ENCODE measurements around the gene CYP3A7.
"Not testable (repeated sequence)": the region's sequence is repeated elsewhere in the genome, so short reads cannot be mapped to it uniquely, and the experiment has no call there.

CYP3A7 gene

GRCh38 chr7:99734987-99735386, at the start of gene CYP3A7:
Gene CYP3A7 (minus strand): TSS chr7:99735196. CDS start chr7:99735093, 103 bp downstream.
- DNase-seq, result no peak

GRCh38 chr7:99784007-99784406, 49.0 kb upstream of the CYP3A7 start, which contains the start of gene CYP3A4:
Gene CYP3A4 (minus strand): TSS chr7:99784184. CDS start chr7:99784081, 103 bp downstream.
- DNase-seq, result no peak

- DNase-seq, result no peak
These were observed 47.3 kb upstream of the CYP3A7 start for GRCh38 chr7:99782012-99782953.

- no peak for DNase-seq
These were observed 45.6 kb upstream of the CYP3A7 start for GRCh38 chr7:99780588-99780987.

- no peak for DNase-seq
These were observed 45.0 kb upstream of the CYP3A7 start for GRCh38 chr7:99779949-99780348.

- no peak for DNase-seq
These were observed 43.9 kb upstream of the CYP3A7 start for GRCh38 chr7:99778880-99779279.

GRCh38 chr7:99773395-99773794, 38.4 kb upstream of the CYP3A7 start:
- DNase-seq, result not testable (repeated sequence)

- DNase-seq, result no peak
These were observed 37.6 kb upstream of the CYP3A7 start for GRCh38 chr7:99772565-99772964.

- not testable (repeated sequence) for DNase-seq
These were observed 34.5 kb upstream of the CYP3A7 start for GRCh38 chr7:99769494-99769893.

GRCh38 chr7:99768471-99768870, 33.5 kb upstream of the CYP3A7 start:
- DNase-seq, result no peak

- no peak for DNase-seq
These were observed 32.7 kb upstream of the CYP3A7 start for GRCh38 chr7:99767662-99768061.

GRCh38 chr7:99766484-99767099, 31.6 kb upstream of the CYP3A7 start:
- DNase-seq, result no peak

GRCh38 chr7:99764478-99764877, 29.5 kb upstream of the CYP3A7 start:
- DNase-seq, result no peak

GRCh38 chr7:99762680-99763327, 27.8 kb upstream of the CYP3A7 start:
- DNase-seq, result no peak

- no peak for DNase-seq
These were observed 20.1 kb upstream of the CYP3A7 start for GRCh38 chr7:99755085-99755484.

- no peak for DNase-seq
These were observed 17.4 kb upstream of the CYP3A7 start for GRCh38 chr7:99752356-99752755.

- not testable (repeated sequence) for DNase-seq
These were observed 16.5 kb upstream of the CYP3A7 start for GRCh38 chr7:99751322-99752052.

GRCh38 chr7:99748846-99749579, 14.0 kb upstream of the CYP3A7 start:
- no peak for DNase-seq

- DNase-seq, result not testable (repeated sequence)
These were observed 11.9 kb upstream of the CYP3A7 start for GRCh38 chr7:99746915-99747314.

GRCh38 chr7:99745395-99745794, 10.4 kb upstream of the CYP3A7 start:
- DNase-seq, result not testable (repeated sequence)

GRCh38 chr7:99742737-99743394, 7.9 kb upstream of the CYP3A7 start:
- DNase-seq, result no peak

GRCh38 chr7:99741441-99741795, 6.4 kb upstream of the CYP3A7 start:
- no peak for DNase-seq

Measured in NCI-H1092 treated with DMSO at 0.1 percent for 48 hours (cell line).